CMK (cell line): ENCODE data around the gene KRABD2.
"Not testable (repeated sequence)": the region's sequence is repeated elsewhere in the genome, so short reads cannot be mapped to it uniquely, and the experiment has no call there.

ENCODE experiments used
- DNase-seq: peaks from one replicate; pipeline ENCODE4 v3.0.0-alpha.2; 2010; ENCODE audit warnings: low read depth

Gene KRABD2

DNA sequence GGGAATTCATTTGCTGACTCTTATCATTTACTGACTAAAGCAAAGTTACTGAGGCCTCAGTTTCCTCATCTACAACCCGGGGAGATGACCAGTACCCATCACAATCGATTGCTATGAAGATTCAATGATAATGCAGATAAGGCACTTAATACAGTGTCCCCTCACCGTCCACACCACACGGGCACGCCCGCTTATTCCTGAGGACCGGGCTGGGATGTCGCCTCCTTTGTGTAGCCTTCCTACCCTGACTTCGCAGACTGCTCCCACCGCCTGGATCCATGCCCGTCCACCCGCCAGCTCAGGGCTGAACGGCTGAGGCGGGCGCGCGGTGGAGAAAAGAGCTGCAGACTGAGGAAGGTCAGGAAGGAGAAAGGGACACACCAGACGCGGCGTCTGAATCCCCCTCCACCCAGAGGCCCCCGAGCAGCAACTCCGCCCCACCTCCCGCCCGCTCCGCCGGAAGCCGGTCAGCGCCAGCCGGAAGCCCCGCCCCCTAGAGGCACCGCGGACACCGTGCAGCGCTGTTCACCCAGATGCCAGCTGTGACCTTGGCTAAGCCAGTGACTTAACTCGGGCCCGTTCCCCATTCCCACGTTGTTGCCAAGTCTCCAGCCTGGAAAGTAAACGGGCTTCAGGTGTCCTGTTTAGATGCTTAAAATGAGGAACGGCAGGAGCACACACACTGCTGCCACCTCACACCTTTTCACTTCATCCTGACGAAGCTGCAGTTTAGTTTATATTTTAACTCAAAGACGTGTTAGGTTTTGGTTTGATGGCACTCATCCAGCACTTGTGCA is at the start of gene KRABD2:
Gene KRABD2 (minus strand): TSS at position 434 of the 797 bp plus-strand sequence.
- DNase-seq = peak; percentile 82

- DNase-seq = no peak
These were observed 45.1 kb upstream of the KRABD2 start for GRCh38 chr17:8421571-8421970.

- peak; percentile 78 for DNase-seq
These were observed 43.8 kb upstream of the KRABD2 start for GRCh38 chr17:8420041-8420934.

- DNase-seq = no peak
These were observed 42.8 kb upstream of the KRABD2 start for GRCh38 chr17:8419305-8419704.

- DNase-seq = no peak
These were observed 42.0 kb upstream of the KRABD2 start for GRCh38 chr17:8418471-8418870.

- no peak for DNase-seq
These were observed 41.3 kb upstream of the KRABD2 start for GRCh38 chr17:8417806-8418205.

GRCh38 chr17:8413938-8414337 is 37.4 kb upstream of the KRABD2 start:
- DNase-seq = no peak

DNA sequence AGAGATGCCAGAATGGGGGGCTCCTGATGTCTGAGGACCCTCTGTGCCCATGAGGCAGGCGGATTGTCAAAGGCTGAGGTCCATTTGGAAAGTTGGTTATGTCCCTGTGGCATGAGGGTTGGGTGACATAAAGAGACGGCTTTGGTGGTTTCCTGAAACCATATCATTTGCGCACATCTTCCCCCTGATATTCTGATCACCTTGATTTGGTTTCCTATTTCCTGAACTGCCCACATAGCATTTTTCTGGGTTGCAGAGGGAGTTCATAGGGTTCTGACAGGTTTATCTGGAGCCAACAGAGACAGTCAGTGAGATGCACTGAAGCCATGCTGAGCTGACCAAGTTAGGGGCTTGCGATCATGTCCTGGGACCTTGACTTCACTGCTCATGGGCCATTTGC is 36.8 kb upstream of the KRABD2 start:
- no peak for DNase-seq

DNA sequence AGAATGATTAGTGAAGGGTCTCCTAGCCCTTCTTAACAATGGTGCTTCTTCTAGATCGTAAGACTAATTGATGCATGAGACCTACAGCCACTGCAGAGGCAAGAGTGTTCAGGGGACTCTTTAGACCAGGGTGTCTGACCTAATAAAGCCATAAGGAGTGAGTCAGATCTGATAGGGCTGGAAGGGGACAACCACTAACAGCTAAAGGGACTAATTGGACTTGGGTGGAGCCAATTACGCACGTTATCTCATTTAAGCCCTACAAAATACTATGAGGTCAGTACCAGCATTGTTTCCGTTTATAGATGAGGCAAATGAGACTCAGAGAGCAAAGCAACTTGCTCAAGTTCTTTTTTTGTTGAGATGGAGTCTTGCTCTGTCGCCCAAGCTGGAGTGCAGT is 35.6 kb upstream of the KRABD2 start:
- peak; percentile 49 for DNase-seq

GRCh38 chr17:8410883-8411238 is 34.4 kb upstream of the KRABD2 start:
- DNase-seq = no peak

- DNase-seq = peak; percentile 88
These were observed 33.7 kb upstream of the KRABD2 start for GRCh38 chr17:8409966-8410882.

- no peak for DNase-seq
These were observed 31.9 kb upstream of the KRABD2 start for GRCh38 chr17:8408371-8408770.

DNA sequence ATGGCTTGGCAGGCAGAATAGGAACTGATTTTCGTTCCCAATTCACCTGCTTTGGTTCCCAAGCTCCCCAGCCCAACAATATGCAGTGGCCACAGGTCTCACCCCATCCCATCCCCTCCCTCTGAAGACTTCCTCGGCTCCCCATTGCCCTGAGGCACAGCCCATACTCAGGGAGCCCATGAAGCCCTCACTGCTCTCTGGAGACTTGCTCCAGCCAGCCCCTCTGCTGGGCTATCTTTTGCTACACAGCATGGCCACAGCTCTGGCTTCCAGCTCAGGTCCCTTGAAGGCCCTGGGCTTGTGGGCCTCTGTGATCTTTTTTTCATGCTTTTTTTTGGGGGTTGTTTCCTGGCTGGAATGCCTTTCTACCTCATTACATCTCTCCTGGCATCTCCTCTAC is 29.7 kb upstream of the KRABD2 start:
- DNase-seq = no peak

GRCh38 chr17:8405499-8406016 is 29.1 kb upstream of the KRABD2 start:
- DNase-seq = no peak

- no peak for DNase-seq
These were observed 26.5 kb upstream of the KRABD2 start for GRCh38 chr17:8402921-8403536.

GRCh38 chr17:8401107-8401506 is 24.6 kb upstream of the KRABD2 start:
- no peak for DNase-seq

- no peak for DNase-seq
These were observed 22.5 kb upstream of the KRABD2 start for GRCh38 chr17:8398980-8399379.

DNA sequence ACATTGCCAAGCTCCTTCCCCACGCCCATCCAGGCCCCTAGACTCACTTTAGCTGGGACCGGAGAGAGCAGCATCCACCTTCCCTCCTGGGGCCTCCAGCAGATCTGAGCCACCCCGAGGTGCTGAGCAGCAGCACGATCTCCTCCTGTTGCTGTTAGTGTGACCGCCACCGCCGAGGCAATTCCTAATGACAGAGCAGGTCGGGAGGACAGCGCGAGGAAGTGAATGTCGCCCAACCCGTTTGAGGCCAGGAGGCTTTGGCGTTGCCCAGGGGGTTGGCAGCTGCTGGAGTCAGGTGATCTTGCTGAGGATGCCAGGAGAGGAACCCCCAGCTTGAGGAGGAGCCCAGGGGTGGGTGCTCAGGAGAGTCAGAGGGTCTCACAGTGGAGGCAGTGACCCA is 21.1 kb upstream of the KRABD2 start, which contains the start of gene RNF222:
Gene RNF222 (minus strand): TSS at position 192 of the 400 bp plus-strand sequence. CDS start 4,366 bp downstream, outside the sequence.
- DNase-seq = no peak

DNA sequence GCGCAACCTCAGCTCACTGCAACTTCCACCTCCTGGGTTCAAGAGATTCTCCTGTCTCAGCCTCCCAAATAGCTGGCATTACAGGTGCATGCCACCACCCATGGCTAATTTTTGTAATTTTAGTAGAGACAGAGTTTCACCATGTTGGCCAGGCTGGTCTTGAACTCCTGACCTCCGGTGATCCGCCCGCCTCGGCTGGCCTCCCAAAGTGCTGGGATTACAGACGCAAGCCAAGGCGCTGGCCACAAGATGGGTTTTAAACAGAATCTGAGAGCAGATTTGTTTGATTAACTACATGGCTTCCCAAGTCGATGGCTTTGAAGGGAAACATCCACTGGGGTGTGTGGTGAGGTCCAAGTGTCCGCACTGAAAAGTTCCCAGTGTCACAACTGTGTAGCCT is 18.0 kb upstream of the KRABD2 start:
- not testable (repeated sequence) for DNase-seq

DNA sequence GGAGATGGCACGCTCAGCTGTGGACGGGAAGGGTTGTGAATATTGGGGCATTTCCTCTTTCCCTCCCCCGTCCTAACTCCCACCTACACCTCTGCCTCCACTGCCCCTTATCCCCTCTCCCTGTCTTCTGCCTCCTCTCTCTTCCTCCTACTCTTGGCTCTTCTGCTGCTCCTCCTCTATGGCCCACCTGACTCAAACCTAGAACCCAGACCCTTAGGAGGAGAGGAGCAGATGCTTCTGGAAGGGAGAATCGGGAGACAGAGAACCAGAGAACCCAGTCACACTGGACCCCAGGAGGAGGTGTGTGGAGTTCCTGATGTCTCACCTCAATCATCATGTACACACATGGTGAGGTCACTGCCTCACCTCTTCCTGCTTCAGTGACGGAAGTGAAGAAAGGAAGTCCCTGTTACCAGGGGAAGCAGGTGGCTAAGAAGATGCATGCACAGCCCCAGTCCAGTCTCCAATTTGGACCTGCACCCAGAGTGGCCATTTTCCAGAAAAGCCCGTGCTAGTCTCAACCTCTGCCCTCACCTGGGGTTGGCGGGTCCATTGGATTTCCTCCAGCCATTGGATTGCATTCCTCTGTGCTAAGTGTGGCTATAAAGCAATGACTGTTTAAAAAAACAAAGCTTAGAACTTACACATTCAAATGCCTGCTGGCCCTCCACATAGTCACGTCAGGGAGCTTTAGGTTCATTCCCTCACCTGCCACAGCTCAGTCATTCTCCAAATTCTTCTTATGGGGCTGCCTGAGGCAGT is 17.1 kb upstream of the KRABD2 start:
- DNase-seq = no peak
